ENCODE measurements around the gene FAM98C. TPM values are rescaled to one million over a fixed set of nuclear protein-coding genes. Genes with fewer than 3 reads are reported as not detected.

The FAM98C gene
- total RNA-seq (10 to 100 TPM; 18.0 to 26.1 (median 20.4) TPM), polyA plus RNA-seq (10 to 100 TPM; 25.2 to 27.4 (median 26.1) TPM)
- long read RNA-seq, donor 1, partial matches to known transcripts: 0 of 1 reads
- long read RNA-seq, donor 1, other reads (novel, unspliced or antisense): 0 of 1 reads
- long read RNA-seq, donor 2, partial matches to known transcripts: 0 of 3 reads
- long read RNA-seq, donor 2, other reads (novel, unspliced or antisense): 0 of 3 reads

DNA sequence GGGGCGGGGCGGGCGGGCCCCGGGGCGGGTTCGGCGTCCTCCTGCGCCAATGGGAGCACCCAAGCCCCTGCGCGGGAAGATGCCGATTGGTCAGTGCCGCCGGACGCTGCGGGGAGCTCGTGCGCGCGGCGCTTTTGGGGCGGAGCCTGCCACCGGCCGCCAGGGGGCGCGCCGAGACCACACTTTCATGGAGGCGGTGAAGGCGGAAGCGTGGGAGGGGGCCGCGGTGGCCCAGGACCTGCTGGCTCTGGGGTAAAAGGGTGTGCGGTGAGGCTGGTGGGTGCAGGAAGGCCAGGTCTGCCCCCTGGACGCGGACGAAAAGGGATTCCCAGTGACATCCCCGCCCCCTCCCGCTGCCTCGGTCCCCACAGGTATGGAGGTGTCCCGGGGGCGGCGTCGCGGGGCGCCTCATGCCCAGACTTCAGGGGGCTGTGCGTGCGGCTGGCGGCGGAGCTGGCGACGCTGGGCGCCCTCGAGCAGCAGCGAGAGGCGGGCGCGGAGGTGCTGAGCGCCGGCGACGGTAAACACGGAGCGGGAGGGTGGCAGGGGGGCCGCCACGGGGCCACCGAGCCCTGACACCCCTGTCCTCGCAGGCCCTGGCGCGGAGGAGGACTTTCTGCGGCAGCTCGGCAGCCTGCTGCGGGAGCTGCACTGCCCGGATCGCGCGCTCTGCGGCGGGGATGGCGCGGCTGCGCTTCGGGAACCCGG lies at the start of gene FAM98C:
FAM98C (plus strand) TSS at position 127 of the 708 bp plus-strand sequence; CDS start at position 188, 61 bp downstream.
- 0 to 1% (median 0%) methylated on average over 15 to 82 of the region's 82 CpGs for whole genome bisulfite sequencing, 5 donors
- peak; percentile 98 for DNase-seq
- H3K27me3 ChIP-seq (replicated peaks in 1 of 7): peaks cover 0 to 29% (median 16%) of the 10 kb centered on the region in 7 donors
- peak within 1 kb of the TSS; percentile 80 to 95 (median 92) for H3K27ac ChIP-seq
- TF ChIP-seq POLR2AphosphoS5 (IDR thresholded peaks at IDR 0.05) (peak; percentile 79 to 90 (median 82)), POLR2A (IDR thresholded peaks at IDR 0.05) (no peak)
- TF ChIP-seq, protein P1, sequence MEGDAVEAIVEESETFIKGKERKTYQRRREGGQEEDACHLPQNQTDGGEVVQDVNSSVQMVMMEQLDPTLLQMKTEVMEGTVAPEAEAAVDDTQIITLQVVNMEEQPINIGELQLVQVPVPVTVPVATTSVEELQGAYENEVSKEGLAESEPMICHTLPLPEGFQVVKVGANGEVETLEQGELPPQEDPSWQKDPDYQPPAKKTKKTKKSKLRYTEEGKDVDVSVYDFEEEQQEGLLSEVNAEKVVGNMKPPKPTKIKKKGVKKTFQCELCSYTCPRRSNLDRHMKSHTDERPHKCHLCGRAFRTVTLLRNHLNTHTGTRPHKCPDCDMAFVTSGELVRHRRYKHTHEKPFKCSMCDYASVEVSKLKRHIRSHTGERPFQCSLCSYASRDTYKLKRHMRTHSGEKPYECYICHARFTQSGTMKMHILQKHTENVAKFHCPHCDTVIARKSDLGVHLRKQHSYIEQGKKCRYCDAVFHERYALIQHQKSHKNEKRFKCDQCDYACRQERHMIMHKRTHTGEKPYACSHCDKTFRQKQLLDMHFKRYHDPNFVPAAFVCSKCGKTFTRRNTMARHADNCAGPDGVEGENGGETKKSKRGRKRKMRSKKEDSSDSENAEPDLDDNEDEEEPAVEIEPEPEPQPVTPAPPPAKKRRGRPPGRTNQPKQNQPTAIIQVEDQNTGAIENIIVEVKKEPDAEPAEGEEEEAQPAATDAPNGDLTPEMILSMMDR (IDR thresholded peaks at IDR 0.05 in 8 of 11, conservative IDR thresholded peaks at IDR 0.05 in 3 of 11): peak; percentile 99 to 100 (median 100)
- H3K4me1 ChIP-seq: peaks cover 7 to 28% (median 18%) of the 10 kb centered on the region in 6 donors
- H3K9me3 ChIP-seq: no peaks in the 10 kb centered on the region
- intact Hi-C loops (cut with DNase I; ENCODE audit: low total_unique reads): loop anchor here (5.0 kb wide), 1 partner anchor 229 kb away; no protein-coding TSS in a partner anchor
- H3K4me3 ChIP-seq: peak within 1 kb of the TSS; percentile 64 to 98 (median 86)
- peaks cover 0 to 36% (median 18%) of the 10 kb centered on the region in 6 donors for H3K36me3 ChIP-seq

DNA sequence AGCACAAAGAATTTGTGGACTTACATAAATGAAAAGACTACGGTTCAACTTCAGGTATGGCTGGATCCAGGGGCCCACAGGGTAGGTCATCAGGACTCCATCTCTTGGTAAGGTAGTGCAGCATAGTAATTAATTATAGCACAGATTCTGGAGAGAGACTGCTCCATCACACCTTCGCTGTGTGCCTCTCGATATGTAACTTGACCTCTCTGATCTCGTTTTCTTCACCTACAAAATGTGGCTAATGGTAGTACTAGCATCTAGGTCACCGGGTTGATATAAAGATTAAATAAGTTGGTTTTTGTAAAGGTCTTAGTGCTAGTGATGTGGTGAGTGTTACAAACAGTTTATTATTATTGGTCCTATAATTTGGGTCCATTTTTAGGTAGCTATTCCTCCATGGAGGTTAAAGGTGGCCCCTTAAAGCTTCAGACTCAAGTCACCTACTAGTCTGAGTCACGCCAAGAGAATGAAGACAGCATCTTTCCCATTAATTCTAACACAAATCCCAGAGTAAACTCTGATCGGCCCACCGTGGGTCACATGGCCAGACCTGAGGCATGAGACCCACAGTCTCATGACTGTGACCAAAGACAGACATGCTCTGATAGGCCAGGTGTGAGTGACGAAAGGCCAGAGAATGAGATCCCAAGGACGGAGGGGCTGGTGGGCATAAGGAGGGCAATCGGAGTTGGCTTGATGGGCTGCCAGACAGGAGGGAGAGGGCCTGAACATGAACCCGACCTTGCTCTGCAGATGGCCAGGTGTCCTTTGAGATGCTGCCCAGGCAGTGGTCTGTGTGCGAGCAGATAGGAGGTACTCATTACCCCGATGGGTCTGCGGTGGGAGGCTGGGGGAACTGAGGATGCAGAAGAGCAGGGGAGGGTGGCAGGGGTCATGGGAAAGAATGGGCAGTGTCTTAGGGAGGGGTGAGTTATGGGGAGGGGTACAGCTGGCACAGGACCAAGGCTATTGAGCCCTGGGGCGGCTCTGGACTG lies 46.9 kb upstream of the FAM98C start:
- DNase-seq: no peak
- WGBS, 5 donors: 80 to 86% (median 81%) methylated on average over 16 of the region's 16 CpGs
- H3K27me3 ChIP-seq (replicated peaks in 1 of 7): peaks cover 0 to 41% (median 4%) of the 10 kb centered on the region in 7 donors
- no peak overlapping the region for H3K4me3 ChIP-seq
- intact Hi-C loops (cut with DNase I; ENCODE audit: low total_unique reads): no loop called here
- H3K4me1 ChIP-seq: peaks cover 0 to 2% (median under 1%) of the 10 kb centered on the region in 6 donors
- no peak overlapping the region for H3K27ac ChIP-seq
- H3K9me3 ChIP-seq: no peaks in the 10 kb centered on the region
- TF ChIP-seq, protein P1 (IDR thresholded peaks at IDR 0.05 in 8 of 11, conservative IDR thresholded peaks at IDR 0.05 in 3 of 11): no peak
- H3K36me3 ChIP-seq: no peaks in the 10 kb centered on the region

GRCh38 chr19:38358071-38358470 lies 44.8 kb upstream of the FAM98C start:
- WGBS, 5 donors: 35 to 59% (median 46%) methylated on average over 5 of the region's 5 CpGs
- DNase-seq: no peak
- TF ChIP-seq POLR2AphosphoS5 (IDR thresholded peaks at IDR 0.05) (no peak), POLR2A (IDR thresholded peaks at IDR 0.05) (no peak)
- TF ChIP-seq, protein P1 (IDR thresholded peaks at IDR 0.05 in 8 of 11, conservative IDR thresholded peaks at IDR 0.05 in 3 of 11): no peak
- intact Hi-C loops (cut with DNase I; ENCODE audit: low total_unique reads): no loop called here
- Histone ChIP-seq H3K36me3 (no peaks in the 10 kb centered on the region), H3K4me3 (no peak overlapping the region), H3K27me3 (replicated peaks in 1 of 7) (peaks cover 0 to 44% (median 4%) of the 10 kb centered on the region in 7 donors), H3K9me3 (no peaks in the 10 kb centered on the region), H3K27ac (no peak overlapping the region), H3K4me1 (peaks cover 6 to 23% (median 18%) of the 10 kb centered on the region in 6 donors)

All from spleen (tissue), 13 donors.